K562 (cell line): ENCODE data around the gene KIAA2012. TPM values are rescaled to one million over a fixed set of nuclear protein-coding genes. Genes with fewer than 3 reads are reported as not detected.

ENCODE experiments used
- ATAC-seq: fragments of 200-7000 bp; cut with Tn5 transposase; 3 replicates; pipeline ENCODE4 v1.9.1; 2020; ENCODE audit warnings: moderate library complexity
- BruUV-seq: library from RNA; stranded (reverse); fragments of 400-500 nt; replicated peaks from 2 replicates; lab custom pipeline; 2021; lab: Mats Ljungman, UMichigan
- CTCF ChIA-PET: fragments of 300-600 bp; formaldehyde crosslinking; extraction: SDS; loops from one replicate; lab custom pipeline; 2021; ENCODE audit warnings: low intra/inter-chr PET ratio; lab: Yijun Ruan, JAX
- POLR2A ChIA-PET: fragments of 300-600, 350-650 bp; sonication (Branson Sonifier 250); formaldehyde crosslinking; extraction: SDS; loops from one replicate; lab custom pipeline; 2021; ENCODE audit warnings: antibody characterized with exemption, inconsistent platforms; lab: Yijun Ruan, JAX
- DNase-seq, 4 experiments: peaks; one replicate each; pipeline versions ENCODE4 v3.0.0 to v3.0.0-alpha.2; 2011 to 2018; ENCODE audit warnings: low spot score in 3 of 4, mixed read lengths in 3 of 4; ENCODE audit errors: extremely low read depth in 1 of 4
- FAIRE-seq: peaks from 2 replicates; lab custom pipeline; 2011; peaks lifted over from hg19 to GRCh38; lab: Jason Lieb, UNC
- H2AFZ ChIP-seq: 2 replicates; pipeline ENCODE4 v1.6.0; 2011; ENCODE audit warnings: low read depth, low read length, control low read depth, inconsistent platforms
- H3K27ac ChIP-seq: fragments of 200-600 bp; 3 replicates; pipeline ENCODE4 v1.8.0; 2011; ENCODE audit warnings: low read depth, mild to moderate bottlenecking, control low read depth, inconsistent platforms, low read length, moderate library complexity, mixed read lengths; ENCODE audit errors: extremely low read depth
- H3K27me3 ChIP-seq, 2 experiments: fragments of 300-600 bp in 1 of 2; 2 replicates in 1 of 2; 3 replicates in 1 of 2; pipeline versions ENCODE4 v1.6.0 to v1.8.0; 2011; ENCODE audit warnings: inconsistent platforms in 2 of 2, low read length in 2 of 2, mild to moderate bottlenecking in 1 of 2, mixed read lengths in 1 of 2, moderate library complexity in 1 of 2; ENCODE audit not compliant: control insufficient read depth in 2 of 2, insufficient read depth in 2 of 2
- H3K36me3 ChIP-seq: fragments of 300-600 bp; 3 replicates; pipeline ENCODE4 v1.8.0; 2011; ENCODE audit warnings: mild to moderate bottlenecking, low read length, inconsistent platforms; ENCODE audit not compliant: control insufficient read depth, insufficient read depth
- H3K4me1 ChIP-seq, 2 experiments: fragments of 200-600 bp in 1 of 2; replicated peaks in 1 of 2; 2 replicates in 1 of 2; 3 replicates in 1 of 2; pipeline versions ENCODE4 v1.5.1 to v1.8.0; 2011; ENCODE audit warnings: inconsistent platforms in 2 of 2, low read length in 2 of 2, mild to moderate bottlenecking in 1 of 2, mixed read lengths in 1 of 2, moderate library complexity in 1 of 2; ENCODE audit not compliant: control insufficient read depth in 2 of 2, insufficient read depth in 2 of 2
- H3K4me2 ChIP-seq: 2 replicates; pipeline ENCODE4 v1.6.1; 2011; ENCODE audit warnings: low read length, control low read depth, inconsistent platforms, mixed read lengths; ENCODE audit not compliant: insufficient read depth
- H3K4me3 ChIP-seq: fragments of 200-600 bp; sonication (generic), shearing (Covaris generic); 2 replicates; pipeline ENCODE4 v1.5.1; 2016; ENCODE audit warnings: control low read depth, inconsistent platforms
- H3K79me2 ChIP-seq: fragments of 200-600 bp; 3 replicates; pipeline ENCODE4 v1.8.0; 2011; ENCODE audit warnings: low read length, inconsistent platforms; ENCODE audit not compliant: control insufficient read depth, insufficient read depth
- H3K9ac ChIP-seq, 2 experiments: 2 replicates each; pipeline versions ENCODE4 v1.6.0 to v1.6.1; 2011; ENCODE audit warnings: low read depth in 2 of 2, low read length in 2 of 2, control low read depth in 1 of 2, inconsistent platforms in 1 of 2, mild to moderate bottlenecking in 1 of 2, mixed read lengths in 1 of 2; ENCODE audit not compliant: insufficient read depth in 1 of 2
- H3K9me1 ChIP-seq: one replicate; pipeline ENCODE4 v1.6.0; 2011; ENCODE audit warnings: inconsistent platforms, mild to moderate bottlenecking, low read length, moderate library complexity; ENCODE audit not compliant: control insufficient read depth, insufficient read depth
- H3K9me3 ChIP-seq: replicated peaks from 2 replicates; pipeline ENCODE4 v1.5.1; 2011; ENCODE audit warnings: low read depth, low read length, inconsistent platforms; ENCODE audit not compliant: control insufficient read depth, insufficient read depth
- H4K20me1 ChIP-seq: replicated peaks from 2 replicates; pipeline ENCODE4 v1.6.1; 2011; ENCODE audit warnings: low read length, inconsistent platforms, mixed read lengths; ENCODE audit not compliant: control insufficient read depth, insufficient read depth
- BRD9 ChIP-seq: fragments of 450-650 bp; IDR thresholded peaks from 2 replicates; pipeline ENCODE4 v1.6.1; 2018; ENCODE audit warnings: low read depth; ENCODE audit not compliant: partially characterized antibody
- CBX1 ChIP-seq: sonication (generic); IDR thresholded peaks from 2 replicates; pipeline ENCODE4 v1.6.1; 2016; ENCODE audit warnings: antibody characterized with exemption, low read depth, mild to moderate bottlenecking
- ELF4 ChIP-seq: fragments of 450-650 bp; formaldehyde crosslinking; IDR thresholded peaks from 2 replicates; pipeline ENCODE4 v1.4.0; 2022; ENCODE audit warnings: missing genetic modification characterization
- EWSR1 ChIP-seq: fragments of 450-650 bp; IDR thresholded peaks from 2 replicates; pipeline ENCODE4 v1.6.1; 2018; ENCODE audit warnings: borderline replicate concordance, mild to moderate bottlenecking, low read depth, moderate library complexity; ENCODE audit not compliant: partially characterized antibody
- KLF1 ChIP-seq: fragments of 450-650 bp; IDR thresholded peaks from 2 replicates; pipeline ENCODE4 v1.6.1; 2016; ENCODE audit warnings: missing genetic modification characterization, missing compliant biosample characterization
- MAX ChIP-seq: sonication (generic); formaldehyde crosslinking; IDR thresholded peaks from 2 replicates; pipeline ENCODE4 v1.9.0; 2022; ENCODE audit warnings: mild to moderate bottlenecking, missing genetic modification reagents
- PHB2 ChIP-seq: fragments of 450-650 bp; IDR thresholded peaks from 2 replicates; pipeline ENCODE4 v1.6.1; 2017; ENCODE audit warnings: low read depth
- PHTF2 ChIP-seq: fragments of 250-450 bp; sonication (Bioruptor Pico); IDR thresholded peaks from 2 replicates; pipeline ENCODE4 v1.5.0; 2021; ENCODE audit warnings: mild to moderate bottlenecking
- SIRT6 ChIP-seq: IDR thresholded peaks from one replicate; pipeline ENCODE4 v1.6.1; 2012; ENCODE audit warnings: low read depth, mild to moderate bottlenecking, control low read depth, inconsistent platforms, low read length, moderate library complexity
- SRSF7 ChIP-seq: fragments of 200-400 bp; formaldehyde crosslinking; optimal IDR thresholded peaks from 2 replicates; pipeline ENCODE3; 2017; ENCODE audit warnings: mild to moderate bottlenecking, low read depth, low read length
- ZNF197 ChIP-seq: fragments of 200-800 bp; sonication (Bioruptor generic); IDR thresholded peaks from 2 replicates; pipeline ENCODE4 v1.6.1; 2016; ENCODE audit warnings: low read depth, missing genetic modification characterization, missing compliant biosample characterization
- ZNF263 ChIP-seq: sonication (generic); formaldehyde crosslinking; IDR thresholded peaks from 2 replicates; pipeline ENCODE4 v1.8.0; 2022; ENCODE audit warnings: mild to moderate bottlenecking, missing genetic modification reagents, borderline replicate concordance
- ZNF444 ChIP-seq: fragments of 250-450 bp; sonication (Bioruptor Pico); IDR thresholded peaks from 2 replicates; pipeline ENCODE4 v1.4.0; 2020; ENCODE audit warnings: mild to moderate bottlenecking, moderate library complexity
- ZNF77 ChIP-seq: fragments of 250-450 bp; sonication (Bioruptor Pico); IDR thresholded peaks from 2 replicates; pipeline ENCODE4 v1.5.0; 2020
- WGBS: fragments of 100-300 bp; shearing (Covaris generic); methylation state at CpG from one replicate; pipeline ENCODE4 v1.1.6; 2016; ENCODE audit warnings: low coverage, mixed read lengths; ENCODE audit not compliant: insufficient coverage; ENCODE audit errors: missing lambda C conversion rate; 5-methylcytosine and 5-hydroxymethylcytosine counted together
- in situ Hi-C: fragments of 300-500 bp; cut with MboI; formaldehyde crosslinking; loops from 4 replicates; pipeline ENCODE4 v1.15.0; 2018; ENCODE audit warnings: inconsistent platforms, mixed read lengths
- intact Hi-C: fragments of 100-400 bp; cut with micrococcal nuclease; formaldehyde crosslinking; loops from 2 replicates; pipeline ENCODE4 v1.14.2; 2022
- polyA plus RNA-seq, 8 experiments: library from polyadenylated mRNA; depleted of rRNA in 4 of 8; stranded (reverse) in 5 of 8; unstranded in 3 of 8; fragments of >200 nt; fragmentation: Nextera tagmentation in 2 of 8; fragmentation: Illumina TruSeq in 1 of 8; extraction: Ambion mirVana in 2 of 8; extraction: Trizol in 1 of 8; gene quantifications; 2 replicates each; pipeline versions ENCODE4 v1.2.1 to v1.2.3, GENCODE V29; 2011 to 2014; ENCODE audit warnings: inconsistent platforms in 1 of 8, missing spikeins in 1 of 8
- total RNA-seq, 7 experiments: library from RNA; depleted of rRNA in 6 of 7; stranded (reverse); fragments of >200 nt in 6 of 7; fragmentation: Illumina TruSeq in 2 of 7; extraction: Trizol in 2 of 7; gene quantifications; 2 replicates each; pipeline versions ENCODE4 v1.2.1 to v1.2.3, GENCODE V29; 2011 to 2021; ENCODE audit warnings: low replicate concordance in 1 of 7
- TF ChIP-seq, protein P1 (sequence below): sonication (generic); formaldehyde crosslinking; IDR thresholded peaks from 2 replicates; pipeline ENCODE4 v1.8.1; 2023; ENCODE audit warnings: mild to moderate bottlenecking, missing genetic modification reagents, moderate library complexity
- TF ChIP-seq, protein P2 (sequence below): fragments of 250-450 bp; sonication (Bioruptor Pico); IDR thresholded peaks from 2 replicates; pipeline ENCODE4 v1.8.0; 2021; ENCODE audit warnings: moderate library complexity, mild to moderate bottlenecking, inconsistent platforms
- TF ChIP-seq, protein P3 (sequence below): fragments of 200-800 bp; sonication (Bioruptor generic); IDR thresholded peaks from 2 replicates; pipeline ENCODE4 v1.6.1; 2016; ENCODE audit warnings: missing genetic modification characterization, missing compliant biosample characterization

The KIAA2012 gene
- total and polyA plus RNA-seq, 9 of the 15 experiments (the other 6 are each of a cell fraction or from before 2014, with no cell fraction given): not detected

GRCh38 chr2:202037086-202037485 lies 36.0 kb upstream of the KIAA2012 start:
- Histone ChIP-seq H3K9me1 (no peaks in the 10 kb centered on the region), H3K36me3 (no peaks in the 10 kb centered on the region), H3K27ac (no peak overlapping the region), H3K79me2 (no peaks in the 10 kb centered on the region), H3K4me3 (no peak overlapping the region), H3K27me3 (peaks cover 2 to 7% of the 10 kb centered on the region in 2 experiments; a peak in 3 of 5 replicates), H3K4me2 (no peak overlapping the region), H4K20me1 (no peaks in the 10 kb centered on the region), H3K4me1 (peaks cover 12 to 44% of the 10 kb centered on the region in 2 experiments; a peak in 4 of 5 replicates), H2AFZ (no peak overlapping the region), H3K9ac (no peak overlapping the region), H3K9me3 (no peaks in the 10 kb centered on the region)
- ChIA-PET CTCF (no interaction called here), POLR2A (no interaction called here)
- intact Hi-C loops: no loop called here
- no TSS peak for BruUV-seq
- no peak for FAIRE-seq
- ATAC-seq: no peak
- WGBS: 51% methylated on average over 7 of the region's 7 CpGs
- no peak for DNase-seq
- in situ Hi-C loops: no loop called here
- TF ChIP-seq, protein P1, sequence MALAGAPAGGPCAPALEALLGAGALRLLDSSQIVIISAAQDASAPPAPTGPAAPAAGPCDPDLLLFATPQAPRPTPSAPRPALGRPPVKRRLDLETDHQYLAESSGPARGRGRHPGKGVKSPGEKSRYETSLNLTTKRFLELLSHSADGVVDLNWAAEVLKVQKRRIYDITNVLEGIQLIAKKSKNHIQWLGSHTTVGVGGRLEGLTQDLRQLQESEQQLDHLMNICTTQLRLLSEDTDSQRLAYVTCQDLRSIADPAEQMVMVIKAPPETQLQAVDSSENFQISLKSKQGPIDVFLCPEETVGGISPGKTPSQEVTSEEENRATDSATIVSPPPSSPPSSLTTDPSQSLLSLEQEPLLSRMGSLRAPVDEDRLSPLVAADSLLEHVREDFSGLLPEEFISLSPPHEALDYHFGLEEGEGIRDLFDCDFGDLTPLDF (CRISPR knock-in tag): no peak
- no peak for TF ChIP-seq CBX1
- no peak for TF ChIP-seq PHB2
- TF ChIP-seq ZNF197 (CRISPR knock-in tag): no peak
- TF ChIP-seq, protein P2, sequence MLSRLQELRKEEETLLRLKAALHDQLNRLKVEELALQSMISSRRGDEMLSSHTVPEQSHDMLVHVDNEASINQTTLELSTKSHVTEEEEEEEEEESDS: no peak
- no peak for TF ChIP-seq KLF1
- no peak for TF ChIP-seq SIRT6
- no peak for TF ChIP-seq ZNF263 (CRISPR knock-in tag)
- no peak for TF ChIP-seq EWSR1
- no peak for TF ChIP-seq MAX (CRISPR knock-in tag)
- no peak for TF ChIP-seq ELF4 (CRISPR knock-in tag)
- TF ChIP-seq SRSF7: no peak
- no peak for TF ChIP-seq ZNF77
- TF ChIP-seq, protein P3, sequence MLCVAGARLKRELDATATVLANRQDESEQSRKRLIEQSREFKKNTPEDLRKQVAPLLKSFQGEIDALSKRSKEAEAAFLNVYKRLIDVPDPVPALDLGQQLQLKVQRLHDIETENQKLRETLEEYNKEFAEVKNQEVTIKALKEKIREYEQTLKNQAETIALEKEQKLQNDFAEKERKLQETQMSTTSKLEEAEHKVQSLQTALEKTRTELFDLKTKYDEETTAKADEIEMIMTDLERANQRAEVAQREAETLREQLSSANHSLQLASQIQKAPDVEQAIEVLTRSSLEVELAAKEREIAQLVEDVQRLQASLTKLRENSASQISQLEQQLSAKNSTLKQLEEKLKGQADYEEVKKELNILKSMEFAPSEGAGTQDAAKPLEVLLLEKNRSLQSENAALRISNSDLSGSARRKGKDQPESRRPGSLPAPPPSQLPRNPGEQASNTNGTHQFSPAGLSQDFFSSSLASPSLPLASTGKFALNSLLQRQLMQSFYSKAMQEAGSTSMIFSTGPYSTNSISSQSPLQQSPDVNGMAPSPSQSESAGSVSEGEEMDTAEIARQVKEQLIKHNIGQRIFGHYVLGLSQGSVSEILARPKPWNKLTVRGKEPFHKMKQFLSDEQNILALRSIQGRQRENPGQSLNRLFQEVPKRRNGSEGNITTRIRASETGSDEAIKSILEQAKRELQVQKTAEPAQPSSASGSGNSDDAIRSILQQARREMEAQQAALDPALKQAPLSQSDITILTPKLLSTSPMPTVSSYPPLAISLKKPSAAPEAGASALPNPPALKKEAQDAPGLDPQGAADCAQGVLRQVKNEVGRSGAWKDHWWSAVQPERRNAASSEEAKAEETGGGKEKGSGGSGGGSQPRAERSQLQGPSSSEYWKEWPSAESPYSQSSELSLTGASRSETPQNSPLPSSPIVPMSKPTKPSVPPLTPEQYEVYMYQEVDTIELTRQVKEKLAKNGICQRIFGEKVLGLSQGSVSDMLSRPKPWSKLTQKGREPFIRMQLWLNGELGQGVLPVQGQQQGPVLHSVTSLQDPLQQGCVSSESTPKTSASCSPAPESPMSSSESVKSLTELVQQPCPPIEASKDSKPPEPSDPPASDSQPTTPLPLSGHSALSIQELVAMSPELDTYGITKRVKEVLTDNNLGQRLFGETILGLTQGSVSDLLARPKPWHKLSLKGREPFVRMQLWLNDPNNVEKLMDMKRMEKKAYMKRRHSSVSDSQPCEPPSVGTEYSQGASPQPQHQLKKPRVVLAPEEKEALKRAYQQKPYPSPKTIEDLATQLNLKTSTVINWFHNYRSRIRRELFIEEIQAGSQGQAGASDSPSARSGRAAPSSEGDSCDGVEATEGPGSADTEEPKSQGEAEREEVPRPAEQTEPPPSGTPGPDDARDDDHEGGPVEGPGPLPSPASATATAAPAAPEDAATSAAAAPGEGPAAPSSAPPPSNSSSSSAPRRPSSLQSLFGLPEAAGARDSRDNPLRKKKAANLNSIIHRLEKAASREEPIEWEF (CRISPR knock-in tag): no peak
- no peak for TF ChIP-seq BRD9
- TF ChIP-seq PHTF2 (CRISPR knock-in tag): no peak
- no peak for TF ChIP-seq ZNF444 (CRISPR knock-in tag)
